Keratinocyte (primary cell): Measurements from ENCODE around the gene TSPAN18.

ENCODE experiments used
- CTCF ChIP-seq, 3 experiments: IDR thresholded peaks in 1 of 3; conservative IDR thresholded peaks in 1 of 3; optimal IDR thresholded peaks in 1 of 3; 2 replicates in 2 of 3; 3 replicates in 1 of 3; pipeline versions ENCODE3 to v1.5.1; 2011; ENCODE audit warnings: low read length in 3 of 3, mild to moderate bottlenecking in 3 of 3, moderate library complexity in 2 of 3, control low read depth in 1 of 3, inconsistent platforms in 1 of 3; ENCODE audit not compliant: insufficient read depth in 2 of 3; ENCODE audit errors: extremely low read depth in 1 of 3
- EZH2 ChIP-seq: IDR thresholded peaks from one replicate; pipeline ENCODE4 v1.6.1; 2012; ENCODE audit warnings: inconsistent platforms, mild to moderate bottlenecking, low read length, moderate library complexity

- TF ChIP-seq CTCF (optimal IDR thresholded peaks at IDR 0.05 in 1 of 3, IDR thresholded peaks at IDR 0.05 in 1 of 3, conservative IDR thresholded peaks at IDR 0.05 in 1 of 3; ENCODE audit: extremely low read depth in 1 of 3, insufficient read depth in 2 of 3, low read length in 3 of 3) (no peak), EZH2 (no peak)
Observed at GRCh38 chr11:44797051-44797450, 70.3 kb downstream of the TSPAN18 start.
